Myocyte (in vitro differentiated cells): ENCODE measurements around the gene DRC1. TPM values are rescaled to one million over a fixed set of nuclear protein-coding genes. Genes with fewer than 3 reads are reported as not detected.

Experiments
- DNase-seq: peaks from one replicate; pipeline ENCODE4 v3.0.0-alpha.2; 2012; ENCODE audit warnings: low read depth
- total RNA-seq: library from RNA; depleted of rRNA; stranded (reverse); fragments of >200 nt; gene quantifications from 2 replicates; pipeline ENCODE4 v1.2.3, GENCODE V29; 2014

Gene DRC1
- total RNA-seq, 1 donor from 2014 or later: 0.21 TPM

- DNase-seq: no peak
Observed at GRCh38 chr2:26491563-26492167, 89.9 kb downstream of the DRC1 start.

- DNase-seq: no peak
Observed at GRCh38 chr2:26492749-26493515, 91.2 kb downstream of the DRC1 start.

GRCh38 chr2:26493566-26493965 lies 91.8 kb downstream of the DRC1 start:
- DNase-seq: no peak

DNA sequence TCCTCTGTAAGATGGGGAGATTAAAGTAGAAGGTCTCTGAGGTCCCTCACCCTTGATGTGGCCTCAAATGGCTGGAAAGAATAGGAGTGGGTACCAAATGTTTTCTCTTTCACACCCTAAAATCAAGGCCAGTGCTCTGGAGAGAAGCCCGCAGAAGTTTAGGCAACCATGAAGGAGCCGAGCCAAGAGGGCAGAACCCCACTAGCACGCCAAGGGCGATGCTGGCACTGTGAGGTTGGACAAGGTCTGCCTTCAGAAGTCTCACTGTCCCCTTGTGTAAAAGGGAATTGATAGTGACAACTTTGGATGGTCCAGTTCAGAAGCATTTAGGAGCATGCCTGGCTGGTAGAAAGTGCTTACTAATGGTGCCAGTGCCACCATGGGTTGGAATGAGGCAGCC lies 92.5 kb downstream of the DRC1 start:
- no peak for DNase-seq

DNA sequence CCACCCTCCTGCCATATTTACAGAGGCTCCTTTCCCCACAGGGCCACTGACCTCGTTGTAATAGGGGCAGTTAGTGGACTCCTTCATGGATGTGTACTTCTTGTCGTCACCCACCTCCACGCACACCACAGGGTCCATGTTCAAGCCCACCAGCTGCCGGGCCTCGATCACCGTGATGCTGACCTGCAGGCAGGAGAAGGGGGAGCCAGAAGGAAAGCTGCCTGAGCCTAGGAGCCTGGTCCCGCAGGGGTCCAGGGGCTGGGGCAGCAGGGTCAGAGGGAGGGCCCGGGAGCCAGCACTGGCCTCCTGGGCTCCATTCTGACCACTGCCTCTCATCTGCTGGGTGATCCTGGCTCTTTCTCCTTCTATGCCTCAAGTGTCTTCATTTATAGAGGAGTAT lies 93.2 kb downstream of the DRC1 start:
- no peak for DNase-seq

- no peak for DNase-seq
Observed at GRCh38 chr2:26495705-26496297, 94.1 kb downstream of the DRC1 start.

DNA sequence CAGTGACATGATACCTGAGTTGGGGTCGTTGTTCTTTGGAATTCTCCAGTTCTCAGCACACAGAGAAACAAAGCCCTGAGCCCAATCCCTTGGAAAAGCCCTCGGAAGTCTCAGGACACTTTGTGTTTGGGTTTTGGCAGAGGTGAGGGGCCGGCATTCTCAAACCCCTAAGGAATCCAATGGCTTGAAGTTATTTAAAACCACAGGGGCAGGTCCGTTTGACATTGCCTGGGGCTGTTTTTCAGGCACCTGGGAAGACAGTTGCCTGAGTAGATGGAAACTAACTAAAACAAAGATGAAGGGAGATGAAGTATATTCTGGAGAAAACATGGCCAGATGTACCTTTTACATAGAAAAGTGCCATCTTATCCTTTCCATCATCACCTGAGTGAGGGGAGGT lies 98.7 kb downstream of the DRC1 start:
- DNase-seq: no peak

- peak; percentile 89 for DNase-seq
Observed at GRCh38 chr2:26503231-26503880, 101.6 kb downstream of the DRC1 start.

DNA sequence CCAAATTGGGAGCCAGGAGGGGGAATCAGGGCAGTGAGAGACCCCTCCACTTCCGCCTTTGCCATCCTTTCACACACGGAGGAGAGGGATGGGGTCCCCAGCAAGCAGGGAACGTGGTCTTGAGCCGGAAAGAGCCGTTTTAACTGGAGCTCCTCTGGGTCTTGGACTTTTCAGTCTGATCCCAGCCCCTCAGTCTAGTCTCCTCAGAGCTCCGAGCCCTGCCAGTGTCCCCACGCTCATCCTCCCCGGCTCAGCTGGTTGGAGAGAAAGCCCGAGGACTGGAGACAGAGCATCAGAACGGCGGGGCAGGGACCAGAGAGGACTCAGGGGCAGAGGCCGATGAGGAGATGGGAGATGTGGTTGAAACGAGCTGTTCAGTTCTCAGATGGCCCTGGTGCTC lies 102.3 kb downstream of the DRC1 start:
- no peak for DNase-seq

- no peak for DNase-seq
Observed at GRCh38 chr2:26506279-26506678, 104.6 kb downstream of the DRC1 start.

Other genes with a start within 250 kb of the DRC1 start
- 0.86 and 1.2 TPM in 2 replicates for gene GAREM2, start 228.8 kb upstream of the DRC1 start, total RNA-seq
- 137 and 140 TPM in 2 replicates for gene HADHA, start 157.3 kb upstream of the DRC1 start, total RNA-seq
- gene HADHB, start 157.0 kb upstream of the DRC1 start, total RNA-seq: 137 and 148 TPM in 2 replicates
- gene SELENOI, start 55.8 kb upstream of the DRC1 start, total RNA-seq: 37.8 and 53.1 TPM in 2 replicates
- 1.1 TPM in 1 of 2 replicates, not detected in the other for gene ADGRF3, start 55.1 kb upstream of the DRC1 start, total RNA-seq
- 33.8 and 42.5 TPM in 2 replicates for gene OTOF, start 76.2 kb downstream of the DRC1 start, total RNA-seq
- gene CIB4, start 239.4 kb downstream of the DRC1 start, total RNA-seq: not detected in 2 replicates